SK-N-SH (cell line): ENCODE results near the gene CRYBB3. TPM values are rescaled to one million over a fixed set of nuclear protein-coding genes. Genes with fewer than 3 reads are reported as not detected.

ENCODE experiments used
- CTCF ChIA-PET: fragments of 300-600, 350-600 bp; formaldehyde crosslinking; extraction: SDS; loops from one replicate; lab custom pipeline; 2021; lab: Yijun Ruan, JAX
- POLR2A ChIA-PET: fragments of 350-600 bp; sonication (Branson Sonifier 250); formaldehyde crosslinking; extraction: SDS; loops from one replicate; lab custom pipeline; 2020; ENCODE audit warnings: antibody characterized with exemption, inconsistent platforms; lab: Yijun Ruan, JAX
- DNase-seq: peaks from one replicate; pipeline ENCODE4 v3.0.0; 2012
- H2AFZ ChIP-seq: fragments of 200-600 bp; sonication (generic); 2 replicates; pipeline ENCODE4 v1.8.1; 2016; ENCODE audit warnings: antibody characterized with exemption, mild to moderate bottlenecking, low read depth
- H3F3A ChIP-seq: fragments of 200-600 bp; sonication (generic); replicated peaks from 2 replicates; pipeline ENCODE3; 2016; ENCODE audit warnings: antibody characterized with exemption, mild to moderate bottlenecking; ENCODE audit not compliant: insufficient read depth
- H3K27ac ChIP-seq, 2 experiments: fragments of 200-500 bp in 1 of 2; fragments of 200-600 bp in 1 of 2; sonication (Bioruptor generic) in 1 of 2; sonication (generic), shearing (Covaris generic) in 1 of 2; 2 replicates each; pipeline versions ENCODE4 v1.5.1 to v1.6.1; 2014 to 2016; ENCODE audit warnings: low read depth in 2 of 2, inconsistent platforms in 1 of 2, low read length in 1 of 2, mild to moderate bottlenecking in 1 of 2, mixed read lengths in 1 of 2
- H3K27me3 ChIP-seq: fragments of 200-600 bp; sonication (generic), shearing (Covaris generic); 2 replicates; pipeline ENCODE4 v1.6.1; 2016; ENCODE audit warnings: mixed run types; ENCODE audit not compliant: insufficient read depth
- H3K36me3 ChIP-seq, 2 experiments: fragments of 200-500 bp in 1 of 2; fragments of 200-600 bp in 1 of 2; sonication (Bioruptor generic) in 1 of 2; sonication (generic) in 1 of 2; replicated peaks in 1 of 2; 2 replicates each; pipeline versions ENCODE3 to v1.5.1; 2014 to 2016; ENCODE audit warnings: low read length in 1 of 2, mild to moderate bottlenecking in 1 of 2; ENCODE audit not compliant: insufficient read depth in 2 of 2, control insufficient read depth in 1 of 2
- H3K4me1 ChIP-seq, 2 experiments: fragments of 200-500 bp in 1 of 2; fragments of 200-600 bp in 1 of 2; sonication (Bioruptor generic) in 1 of 2; sonication (generic), shearing (Covaris generic) in 1 of 2; 2 replicates each; pipeline versions ENCODE4 v1.5.1 to v1.6.1; 2014 to 2016; ENCODE audit warnings: low read depth in 1 of 2, low read length in 1 of 2, mixed run types in 1 of 2; ENCODE audit not compliant: insufficient read depth in 2 of 2, control insufficient read depth in 1 of 2
- H3K4me2 ChIP-seq: fragments of 200-600 bp; sonication (generic), shearing (Covaris generic); 2 replicates; pipeline ENCODE4 v1.6.1; 2017; ENCODE audit warnings: mixed run types
- H3K4me3 ChIP-seq, 2 experiments: fragments of 200-500 bp in 1 of 2; fragments of 200-600 bp in 1 of 2; sonication (Bioruptor generic) in 1 of 2; sonication (generic), shearing (Covaris generic) in 1 of 2; 2 replicates each; pipeline versions ENCODE4 v1.5.1 to v1.8.1; 2014 to 2016; ENCODE audit warnings: low read depth in 2 of 2, inconsistent platforms in 1 of 2, low read length in 1 of 2, mild to moderate bottlenecking in 1 of 2, mixed read lengths in 1 of 2, moderate library complexity in 1 of 2
- H3K79me2 ChIP-seq: fragments of 200-600 bp; sonication (generic); 2 replicates; pipeline ENCODE4 v1.8.1; 2017; ENCODE audit warnings: mild to moderate bottlenecking; ENCODE audit not compliant: insufficient read depth
- H3K9ac ChIP-seq: fragments of 200-600 bp; sonication (generic); 2 replicates; pipeline ENCODE4 v1.6.1; 2017; ENCODE audit warnings: mixed run types
- H3K9me2 ChIP-seq: fragments of 200-600 bp; sonication (generic); 2 replicates; pipeline ENCODE4 v1.6.1; 2017; ENCODE audit warnings: mixed run types
- H3K9me3 ChIP-seq: fragments of 200-600 bp; sonication (generic); 2 replicates; pipeline ENCODE4 v1.6.1; 2017; ENCODE audit warnings: mixed run types, mild to moderate bottlenecking, moderate library complexity
- H4K20me1 ChIP-seq: fragments of 200-600 bp; sonication (generic); 2 replicates; pipeline ENCODE4 v1.6.1; 2017; ENCODE audit warnings: mild to moderate bottlenecking, mixed run types; ENCODE audit not compliant: insufficient read depth
- EZH2phosphoT487 ChIP-seq: fragments of 200-600 bp; sonication (generic); IDR thresholded peaks from 2 replicates; pipeline ENCODE4 v1.6.1; 2017; ENCODE audit warnings: low read depth, mixed run types, mild to moderate bottlenecking, antibody characterized with exemption, moderate library complexity, borderline replicate concordance
- FOXJ3 ChIP-seq: sonication (generic); formaldehyde crosslinking; IDR thresholded peaks from 2 replicates; pipeline ENCODE4 v1.5.1; 2020; ENCODE audit warnings: mild to moderate bottlenecking, missing genetic modification reagents
- GABPA ChIP-seq: IDR thresholded peaks from 2 replicates; pipeline ENCODE4 v1.4.0; 2012; ENCODE audit warnings: low read depth, mild to moderate bottlenecking
- GATA2 ChIP-seq: sonication (generic); formaldehyde crosslinking; IDR thresholded peaks from 2 replicates; pipeline ENCODE4 v1.5.0; 2020; ENCODE audit warnings: mild to moderate bottlenecking, missing genetic modification reagents
- POLR2AphosphoS5 ChIP-seq: IDR thresholded peaks from 2 replicates; pipeline ENCODE4 v1.6.1; 2012; ENCODE audit warnings: low read depth, low read length
- REST ChIP-seq: IDR thresholded peaks from 2 replicates; pipeline ENCODE4 v1.6.1; 2012; ENCODE audit warnings: mild to moderate bottlenecking, low read depth, low read length, moderate library complexity
- TCF12 ChIP-seq: IDR thresholded peaks from 2 replicates; pipeline ENCODE4 v1.4.0; 2012
- WGBS: methylation state at CpG from one replicate; pipeline ENCODE4 v1.1.6; 2017; ENCODE audit warnings: low lambda C conversion rate; 5-methylcytosine and 5-hydroxymethylcytosine counted together
- polyA plus RNA-seq, 3 experiments: library from polyadenylated mRNA; depleted of rRNA; stranded (reverse); fragments of >200 nt; gene quantifications; 2 replicates each; pipeline ENCODE4 v1.2.3, GENCODE V29; 2012
- TF ChIP-seq, protein P1 (sequence below): fragments of 150-350 bp; IDR thresholded peaks from 2 replicates; pipeline ENCODE4 v1.6.1; 2017; ENCODE audit warnings: antibody characterized with exemption, low read length, low read depth, borderline replicate concordance
- TF ChIP-seq, protein P2 (sequence below): IDR thresholded peaks from 2 replicates; pipeline ENCODE4 v1.4.0; 2012; ENCODE audit warnings: low read depth

The CRYBB3 gene
- polyA plus RNA-seq, 1 of the 3 experiments (the other 2 are of a cell fraction) = 0.35 TPM

GRCh38 chr22:25169278-25170031, 30.2 kb upstream of the CRYBB3 start:
- POLR2A ChIA-PET = no interaction called here
- CTCF ChIA-PET = interaction anchor here (0.9 to 4.2 kb wide), 2 partner anchors 33 to 59 kb away, joined by 4 to 14 read pairs; no protein-coding TSS in a partner anchor

More at GRCh38 chr22:25169278-25170031, 30.2 kb upstream of the CRYBB3 start:
- H3K9me2 ChIP-seq = no peaks in the 10 kb centered on the region
- WGBS = 90% methylated on average over 16 of the region's 17 CpGs
- no peaks in the 10 kb centered on the region for H3K79me2 ChIP-seq
- DNase-seq = no peak
- no peaks in the 10 kb centered on the region for H3K9me3 ChIP-seq
- TF ChIP-seq POLR2AphosphoS5 (no peak), GABPA (no peak), EZH2phosphoT487 (no peak), FOXJ3 (no peak), REST (no peak), TCF12 (no peak), GATA2 (CRISPR knock-in tag) (no peak)
- TF ChIP-seq, protein P1, sequence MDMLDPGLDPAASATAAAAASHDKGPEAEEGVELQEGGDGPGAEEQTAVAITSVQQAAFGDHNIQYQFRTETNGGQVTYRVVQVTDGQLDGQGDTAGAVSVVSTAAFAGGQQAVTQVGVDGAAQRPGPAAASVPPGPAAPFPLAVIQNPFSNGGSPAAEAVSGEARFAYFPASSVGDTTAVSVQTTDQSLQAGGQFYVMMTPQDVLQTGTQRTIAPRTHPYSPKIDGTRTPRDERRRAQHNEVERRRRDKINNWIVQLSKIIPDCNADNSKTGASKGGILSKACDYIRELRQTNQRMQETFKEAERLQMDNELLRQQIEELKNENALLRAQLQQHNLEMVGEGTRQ = no peak
- TF ChIP-seq, protein P2, sequence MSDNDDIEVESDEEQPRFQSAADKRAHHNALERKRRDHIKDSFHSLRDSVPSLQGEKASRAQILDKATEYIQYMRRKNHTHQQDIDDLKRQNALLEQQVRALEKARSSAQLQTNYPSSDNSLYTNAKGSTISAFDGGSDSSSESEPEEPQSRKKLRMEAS = no peak
- TF ChIP-seq, all 33 proteins: peak for 0
- no peak overlapping the region for H3K9ac ChIP-seq
- H4K20me1 ChIP-seq = no peaks in the 10 kb centered on the region
- no peaks in the 10 kb centered on the region for H3K27me3 ChIP-seq
- no peaks in the 10 kb centered on the region; a peak in 1 of 4 replicates for H3K4me1 ChIP-seq
- no peak overlapping the region for H3K27ac ChIP-seq
- H3K36me3 ChIP-seq = peaks cover 4 to 8% of the 10 kb centered on the region in 2 experiments
- no peak overlapping the region for H3K4me3 ChIP-seq
- no peak overlapping the region for H3K4me2 ChIP-seq
- no peak overlapping the region for H2AFZ ChIP-seq
- H3F3A ChIP-seq = no peaks in the 10 kb centered on the region
